IPS DF 4.7 (cell line): ENCODE data around the gene SDCCAG8.

ENCODE experiments used
- DNase-seq: peaks from one replicate; pipeline ENCODE4 v3.0.0-alpha.2; 2013; ENCODE audit warnings: low spot score; ENCODE audit errors: extremely low read depth

Gene SDCCAG8

DNA sequence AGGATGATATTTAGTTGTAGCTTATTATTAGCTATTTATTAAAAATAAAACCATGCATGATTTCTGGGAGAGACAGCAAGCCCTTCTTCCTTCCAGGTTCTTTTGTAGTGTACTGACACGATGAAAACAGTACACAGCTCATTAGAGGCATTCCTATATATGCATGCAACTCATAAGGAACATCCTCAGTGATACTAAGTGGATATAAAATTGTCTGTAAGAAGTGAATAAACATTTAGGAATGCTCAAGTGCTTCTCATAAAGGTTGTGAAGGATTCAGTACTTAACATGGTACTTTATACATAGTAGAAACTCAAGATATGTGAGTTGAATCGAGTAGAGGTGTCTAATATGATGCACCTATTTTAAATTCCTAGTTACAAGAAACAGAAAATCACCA lies 287.7 kb downstream of the SDCCAG8 start:
- DNase-seq, result no peak

DNA sequence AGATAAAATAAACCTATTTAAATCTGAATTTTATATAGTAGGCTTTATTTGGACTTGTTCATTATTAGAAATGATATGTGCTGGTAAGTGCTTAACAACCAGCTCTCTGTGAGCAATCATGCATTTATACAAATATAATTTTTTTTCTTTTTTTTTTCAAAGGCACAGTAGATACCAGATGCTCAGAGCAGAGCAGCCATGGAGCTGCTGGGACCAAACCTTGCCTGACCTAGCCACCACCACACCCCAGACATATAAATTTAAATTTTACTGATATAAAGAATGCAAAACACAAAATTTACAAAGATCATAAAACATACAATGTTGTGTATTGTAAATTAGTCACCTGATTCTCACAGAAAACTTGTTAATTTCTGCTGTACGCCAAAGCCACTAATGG lies 290.6 kb downstream of the SDCCAG8 start:
- DNase-seq, result no peak

DNA sequence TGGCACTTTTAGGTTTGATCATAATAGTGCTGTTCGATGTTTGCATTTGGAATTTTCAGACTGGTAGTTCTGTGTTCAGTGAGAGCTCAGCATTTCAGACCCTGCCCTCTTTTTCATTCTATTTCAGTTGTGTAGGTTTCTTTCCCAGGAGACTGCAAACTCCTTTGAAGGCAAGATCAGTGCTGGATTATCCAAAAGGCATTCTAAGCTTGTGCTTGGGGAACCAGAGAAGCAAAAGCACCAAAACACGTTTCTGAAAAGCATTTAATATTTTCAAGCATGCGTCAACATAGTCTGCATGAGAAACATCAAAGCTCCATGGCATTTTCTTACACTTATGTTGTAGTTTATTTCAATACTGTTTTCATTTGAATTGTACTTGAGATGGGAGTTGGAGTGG lies 292.1 kb downstream of the SDCCAG8 start:
- DNase-seq, result no peak

DNA sequence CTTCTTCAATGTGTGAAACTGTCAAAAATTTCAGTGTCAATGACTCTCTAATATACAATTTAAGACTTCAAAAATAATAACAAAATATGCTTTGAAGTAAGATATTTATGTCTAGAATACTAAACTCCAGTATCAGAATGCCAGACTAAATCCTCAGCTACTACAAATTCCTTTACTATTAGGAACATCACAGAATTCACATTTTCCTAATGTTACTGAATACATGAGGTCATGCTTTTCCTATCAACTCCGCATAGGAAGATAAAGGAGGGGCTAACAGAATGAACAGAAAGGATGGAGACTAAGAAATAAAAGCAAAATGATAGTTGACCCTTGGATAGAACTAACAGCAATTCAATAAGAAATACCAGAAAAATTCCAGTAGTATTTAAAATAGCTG lies 292.7 kb downstream of the SDCCAG8 start:
- no peak for DNase-seq

DNA sequence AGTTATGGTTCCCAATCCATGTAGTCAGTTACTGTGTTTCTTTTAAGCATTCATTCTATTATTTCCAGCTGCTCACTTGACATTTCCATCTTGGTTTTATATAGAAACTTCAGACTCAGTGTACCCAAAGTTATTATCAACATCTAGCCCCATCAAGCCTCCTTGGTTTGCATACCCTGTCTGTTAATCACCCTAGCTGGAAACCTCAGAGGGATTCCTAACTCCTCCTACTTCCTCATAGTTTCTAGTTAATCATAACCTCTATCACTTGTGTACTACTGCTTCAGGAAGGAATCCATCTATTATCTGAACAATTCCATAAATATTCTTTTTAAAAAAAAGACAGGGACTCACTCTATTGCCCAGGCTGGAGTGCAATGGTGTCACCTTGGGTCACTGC lies 293.3 kb downstream of the SDCCAG8 start:
- DNase-seq, result no peak
